ENCODE measurements around the gene NCF4. TPM values are rescaled to one million over a fixed set of nuclear protein-coding genes. Genes with fewer than 3 reads are reported as not detected.

NCF4 gene
- total and polyA plus RNA-seq, 11 donors = 1.9 to 33.3 (median 4.5) TPM

DNA sequence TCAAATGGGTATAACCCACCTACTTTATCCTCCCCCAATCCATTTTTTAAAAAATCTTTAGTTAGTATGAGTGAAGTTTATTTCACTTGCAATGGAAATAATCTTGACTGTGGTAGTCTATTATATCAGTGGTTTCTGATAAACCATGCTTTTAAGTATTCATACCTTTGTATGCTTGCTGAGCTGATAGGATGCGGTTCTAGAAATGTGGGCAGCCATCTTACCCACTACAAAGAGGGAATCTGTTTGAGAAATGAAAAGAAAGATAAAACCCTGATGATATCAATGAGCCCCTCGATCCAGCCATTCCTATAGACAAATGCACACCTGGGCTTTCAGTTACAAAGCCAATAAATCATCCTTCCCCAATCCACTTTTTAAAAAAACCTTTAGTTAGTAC lies 30.2 kb upstream of the NCF4 start:
- ATAC-seq = no peak
- Histone ChIP-seq H3K9me3 (peaks cover 0 to 4% (median 0%) of the 10 kb centered on the region in 12 donors), H3K36me3 (no peaks in the 10 kb centered on the region), H3K4me3 (no peak overlapping the region), H3K27me3 (peaks cover 0 to 46% (median 3%) of the 10 kb centered on the region in 9 donors), H3K27ac (no peak overlapping the region), H3K4me1 (peaks cover 0 to 9% (median 0%) of the 10 kb centered on the region in 12 donors)
- no peak for DNase-seq
- intact Hi-C loops (cut with DNase I) = no loop called here
- TF ChIP-seq POLR2A (IDR thresholded peaks at IDR 0.05) = no peak
- TF ChIP-seq, protein P1, sequence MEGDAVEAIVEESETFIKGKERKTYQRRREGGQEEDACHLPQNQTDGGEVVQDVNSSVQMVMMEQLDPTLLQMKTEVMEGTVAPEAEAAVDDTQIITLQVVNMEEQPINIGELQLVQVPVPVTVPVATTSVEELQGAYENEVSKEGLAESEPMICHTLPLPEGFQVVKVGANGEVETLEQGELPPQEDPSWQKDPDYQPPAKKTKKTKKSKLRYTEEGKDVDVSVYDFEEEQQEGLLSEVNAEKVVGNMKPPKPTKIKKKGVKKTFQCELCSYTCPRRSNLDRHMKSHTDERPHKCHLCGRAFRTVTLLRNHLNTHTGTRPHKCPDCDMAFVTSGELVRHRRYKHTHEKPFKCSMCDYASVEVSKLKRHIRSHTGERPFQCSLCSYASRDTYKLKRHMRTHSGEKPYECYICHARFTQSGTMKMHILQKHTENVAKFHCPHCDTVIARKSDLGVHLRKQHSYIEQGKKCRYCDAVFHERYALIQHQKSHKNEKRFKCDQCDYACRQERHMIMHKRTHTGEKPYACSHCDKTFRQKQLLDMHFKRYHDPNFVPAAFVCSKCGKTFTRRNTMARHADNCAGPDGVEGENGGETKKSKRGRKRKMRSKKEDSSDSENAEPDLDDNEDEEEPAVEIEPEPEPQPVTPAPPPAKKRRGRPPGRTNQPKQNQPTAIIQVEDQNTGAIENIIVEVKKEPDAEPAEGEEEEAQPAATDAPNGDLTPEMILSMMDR (IDR thresholded peaks at IDR 0.05) = no peak
- WGBS, 4 donors = 77 to 88% (median 83%) methylated on average over 2 of the region's 2 CpGs

DNA sequence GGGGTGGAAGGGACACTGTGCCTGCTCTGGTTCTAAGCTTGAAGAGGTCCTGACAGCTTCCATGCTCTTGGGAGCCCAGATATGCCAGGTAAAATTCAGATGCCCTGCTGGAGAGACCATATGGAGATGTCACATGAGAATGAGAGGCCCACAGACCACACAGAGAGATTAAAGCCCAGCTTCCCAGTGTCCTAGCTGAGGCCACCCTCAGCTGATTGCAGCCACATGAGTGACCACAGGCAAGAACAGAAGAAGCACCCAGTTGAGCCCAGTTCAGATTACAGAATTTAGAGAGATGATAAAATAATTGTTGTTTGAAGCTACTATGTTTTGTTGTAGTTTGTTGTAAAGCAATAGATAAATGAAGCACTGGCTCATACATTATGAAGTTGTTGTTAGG lies 29.6 kb upstream of the NCF4 start:
- intact Hi-C loops (cut with DNase I) = no loop called here
- no peaks in the 10 kb centered on the region for H3K36me3 ChIP-seq
- H3K4me1 ChIP-seq = peaks cover 0 to 9% (median 0%) of the 10 kb centered on the region in 12 donors
- ATAC-seq (no peak), DNase-seq (no peak)
- H3K9me3 ChIP-seq = peaks cover 0 to 4% (median 0%) of the 10 kb centered on the region in 12 donors
- no peak overlapping the region for H3K27ac ChIP-seq
- H3K4me3 ChIP-seq = no peak overlapping the region
- H3K27me3 ChIP-seq = peaks cover 0 to 46% (median 3%) of the 10 kb centered on the region in 9 donors
- TF ChIP-seq, protein P1 (IDR thresholded peaks at IDR 0.05) = no peak
- TF ChIP-seq POLR2A (IDR thresholded peaks at IDR 0.05) = no peak

DNA sequence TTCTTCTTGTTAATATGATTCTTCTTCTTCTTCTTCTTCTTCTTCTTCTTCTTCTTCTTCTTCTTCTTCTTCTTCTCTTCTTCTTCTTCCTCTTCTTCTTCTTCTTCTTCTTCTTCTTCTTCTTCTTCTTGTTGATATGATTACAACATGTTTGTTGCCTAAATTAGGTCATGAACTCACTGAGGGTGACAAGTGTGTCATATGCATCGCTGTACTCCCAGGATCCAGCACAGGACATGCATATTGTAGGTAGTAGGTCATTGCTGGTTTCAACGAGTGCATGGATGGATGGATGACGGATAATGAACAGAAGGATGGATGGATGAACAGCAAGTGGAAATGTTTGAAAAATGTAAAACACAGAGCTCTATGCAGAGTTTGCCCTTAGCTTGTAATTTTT lies 29.1 kb upstream of the NCF4 start:
- H3K27me3 ChIP-seq = peaks cover 0 to 43% (median 3%) of the 10 kb centered on the region in 9 donors
- WGBS, 4 donors = 85 to 91% (median 89%) methylated on average over 3 of the region's 3 CpGs
- DNase-seq = no peak

DNA sequence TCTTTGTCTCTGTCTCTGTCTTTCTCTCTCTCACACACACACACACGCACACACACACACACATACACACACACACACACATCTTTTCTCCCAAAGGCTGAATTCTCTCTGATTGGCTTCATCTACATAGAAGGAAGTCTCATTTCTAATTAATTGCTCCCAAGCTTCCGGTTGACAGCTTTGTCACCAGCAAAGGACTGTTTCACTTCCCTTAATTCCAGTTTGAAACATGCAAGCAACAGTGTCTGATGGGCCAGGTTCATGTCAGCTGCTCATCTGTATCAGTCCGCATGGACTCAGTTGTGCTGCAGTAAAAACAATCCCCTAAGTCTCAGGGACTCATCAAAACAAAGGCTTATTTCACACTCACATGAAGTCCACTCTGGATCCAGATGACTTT lies 27.7 kb upstream of the NCF4 start:
- ATAC-seq (no peak), DNase-seq (no peak)
- Histone ChIP-seq H3K9me3 (peaks cover 0 to 4% (median 0%) of the 10 kb centered on the region in 12 donors), H3K36me3 (no peaks in the 10 kb centered on the region), H3K4me3 (no peak overlapping the region), H3K27ac (no peak overlapping the region), H3K27me3 (peaks cover 0 to 45% (median 3%) of the 10 kb centered on the region in 9 donors), H3K4me1 (peaks cover 0 to 9% (median 0%) of the 10 kb centered on the region in 12 donors)
- no peak for TF ChIP-seq POLR2A (IDR thresholded peaks at IDR 0.05)
- TF ChIP-seq, protein P1 (IDR thresholded peaks at IDR 0.05) = no peak
- intact Hi-C loops (cut with DNase I) = no loop called here
- 65 to 83% (median 80%) methylated on average over 3 of the region's 3 CpGs for WGBS, 4 donors

More for the DNA sequence above, 29.1 kb upstream of the NCF4 start:
- TF ChIP-seq, protein P1 (IDR thresholded peaks at IDR 0.05) = no peak
- TF ChIP-seq POLR2A (IDR thresholded peaks at IDR 0.05) = no peak
- ATAC-seq = no peak
- Histone ChIP-seq H3K4me1 (peaks cover 0 to 9% (median 0%) of the 10 kb centered on the region in 12 donors), H3K27ac (no peak overlapping the region), H3K4me3 (no peak overlapping the region), H3K36me3 (no peaks in the 10 kb centered on the region), H3K9me3 (peaks cover 0 to 4% (median 0%) of the 10 kb centered on the region in 12 donors)
- intact Hi-C loops (cut with DNase I) = no loop called here
